GM21717 (cell line): Measurements from ENCODE around the gene MED16.

ENCODE experiments used
- ATAC-seq: cut with Tn5 transposase; IDR thresholded peaks from one replicate; pipeline ENCODE4 v1.9.1; 2021; ENCODE audit warnings: mild to moderate bottlenecking, moderate library complexity; ENCODE audit not compliant: unreplicated experiment

The MED16 gene

GRCh38 chr19:927780-928401 is 34.9 kb upstream of the MED16 start:
- ATAC-seq: no peak

GRCh38 chr19:927351-927779 is 34.4 kb upstream of the MED16 start:
- ATAC-seq: no peak

- no peak for ATAC-seq
These were observed 33.8 kb upstream of the MED16 start for GRCh38 chr19:926589-927350.

GRCh38 chr19:926323-926588 is 33.3 kb upstream of the MED16 start:
- ATAC-seq: no peak

GRCh38 chr19:925526-926322 is 32.7 kb upstream of the MED16 start, which contains the start of gene ARID3A:
TSS of gene ARID3A (plus strand) at chr19:926035. CDS start at chr19:929529, 3,494 bp downstream.
- peak; percentile 35 for ATAC-seq

- ATAC-seq: peak; percentile 29
These were observed 32.1 kb upstream of the MED16 start for GRCh38 chr19:925087-925525.

- ATAC-seq: no peak
These were observed 31.6 kb upstream of the MED16 start for GRCh38 chr19:924553-925086.

GRCh38 chr19:920051-920864 is 27.3 kb upstream of the MED16 start:
- no peak for ATAC-seq

GRCh38 chr19:919199-920050 is 26.4 kb upstream of the MED16 start:
- ATAC-seq: no peak

GRCh38 chr19:918481-919198 is 25.7 kb upstream of the MED16 start:
- no peak for ATAC-seq

- no peak for ATAC-seq
These were observed 25.1 kb upstream of the MED16 start for GRCh38 chr19:918152-918437.

- no peak for ATAC-seq
These were observed 24.6 kb upstream of the MED16 start, which contains the start of gene KISS1R for GRCh38 chr19:917323-918151. TSS of gene KISS1R (plus strand) at chr19:917333. CDS start at chr19:917503, 170 bp downstream.

- ATAC-seq: no peak
These were observed 23.8 kb upstream of the MED16 start for GRCh38 chr19:916645-917322.

- ATAC-seq: peak; percentile 42
These were observed 20.2 kb upstream of the MED16 start, which contains the start of gene R3HDM4 for GRCh38 chr19:913080-913748. TSS of gene R3HDM4 (minus strand) at chr19:913219. CDS start at chr19:913157, 62 bp downstream.

GRCh38 chr19:912181-913079 is 19.4 kb upstream of the MED16 start:
- ATAC-seq: no peak
